Measurements from ENCODE around the gene GAST.

The GAST gene

DNA sequence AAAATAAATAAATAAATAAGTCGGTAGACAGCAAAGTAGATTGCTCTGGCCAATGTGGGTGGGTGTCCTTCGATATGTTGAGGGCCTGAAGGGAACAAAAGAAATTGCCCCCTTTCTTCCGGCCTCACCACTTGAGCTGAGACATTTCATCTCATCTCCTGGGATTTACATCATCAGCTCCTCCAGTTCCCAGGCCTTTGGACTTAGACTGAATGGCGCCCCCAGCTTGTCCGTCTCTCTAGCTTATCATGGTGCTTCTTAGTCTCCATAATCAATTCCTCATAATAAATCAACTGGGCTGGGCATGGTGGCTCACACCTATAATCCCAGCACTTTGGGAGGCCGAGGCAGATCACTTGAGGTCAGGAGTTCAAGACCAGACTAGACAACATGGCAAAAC is 36.1 kb downstream of the GAST start:
- no peak for DNase-seq

DNA sequence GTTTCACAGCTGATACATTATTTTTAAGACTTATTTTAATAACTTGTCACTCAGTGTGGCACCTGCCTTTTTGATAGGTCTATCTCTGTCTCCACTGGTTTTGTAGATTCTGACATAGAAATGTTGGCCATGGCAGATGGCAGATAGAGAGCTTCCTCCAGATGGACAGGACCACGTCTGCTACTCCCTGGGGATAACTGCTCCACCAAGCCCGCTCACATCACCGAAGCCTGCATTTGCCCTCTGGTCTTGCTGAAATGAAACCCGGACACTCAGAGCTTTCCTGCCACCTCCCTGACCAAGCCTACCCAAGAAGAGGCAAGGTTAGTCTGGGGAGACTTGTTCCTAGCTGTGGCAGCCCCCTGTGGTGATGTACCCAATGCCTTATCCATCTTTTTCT is 38.7 kb downstream of the GAST start:
- DNase-seq, result no peak

- no peak for DNase-seq
Observed at GRCh38 chr17:41751288-41751687, 39.2 kb downstream of the GAST start.

- DNase-seq, result no peak
Observed at GRCh38 chr17:41754066-41754465, 41.9 kb downstream of the GAST start.

- DNase-seq, result no peak
Observed at GRCh38 chr17:41758601-41759000, 46.5 kb downstream of the GAST start.

GRCh38 chr17:41760878-41761277 is 48.7 kb downstream of the GAST start:
- no peak for DNase-seq

- DNase-seq, result no peak
Observed at GRCh38 chr17:41762391-41762790, 50.3 kb downstream of the GAST start.

DNA sequence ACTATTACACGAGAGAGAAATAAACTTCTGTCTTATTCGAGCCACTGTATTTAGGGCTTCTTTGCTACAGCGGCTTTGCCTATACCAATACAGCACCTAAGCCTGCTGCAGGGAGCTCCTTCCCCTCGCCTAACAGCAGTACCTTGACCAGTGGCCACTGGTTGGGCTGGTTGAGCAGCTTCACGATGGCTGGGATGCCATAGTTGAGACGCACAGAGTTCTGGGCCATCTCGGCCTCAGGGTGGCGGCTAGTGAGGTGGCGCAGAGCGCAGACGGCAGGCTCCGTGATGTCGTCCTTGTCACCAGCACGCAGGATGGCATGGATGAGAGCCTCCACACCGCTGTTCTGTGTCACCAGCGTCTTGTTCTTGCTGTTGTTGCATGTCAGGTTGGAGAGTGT is 50.7 kb downstream of the GAST start:
- no peak for DNase-seq

- no peak for DNase-seq
Observed at GRCh38 chr17:41763327-41763726, 51.2 kb downstream of the GAST start.
